Brain microvascular endothelial cell (primary cell): ENCODE data around the gene RBL2.
A peak's percentile ranks its signal among the peaks of the same experiment; 100 is the strongest.

Experiments
- DNase-seq: peaks from one replicate; pipeline ENCODE4 v3.0.0-alpha.2; 2020
- H3K27ac ChIP-seq: fragments of 250-450 bp; sonication (Bioruptor Pico); 2 replicates; pipeline ENCODE4 v1.5.1; 2020; ENCODE audit warnings: mild to moderate bottlenecking, moderate library complexity
- H3K27me3 ChIP-seq: fragments of 250-450 bp; sonication (Bioruptor Pico); replicated peaks from 2 replicates; pipeline ENCODE4 v1.5.1; 2020; ENCODE audit warnings: mild to moderate bottlenecking
- H3K36me3 ChIP-seq: fragments of 250-450 bp; sonication (Bioruptor Pico); replicated peaks from 2 replicates; pipeline ENCODE4 v1.5.1; 2020; ENCODE audit warnings: mild to moderate bottlenecking
- H3K4me3 ChIP-seq: 2 replicates; pipeline ENCODE4 v1.5.1; 2011; ENCODE audit warnings: low read depth, mild to moderate bottlenecking, control low read depth, low read length, moderate library complexity
- CTCF ChIP-seq: IDR thresholded peaks from 2 replicates; pipeline ENCODE4 v1.5.1; 2011; ENCODE audit warnings: low read depth, mild to moderate bottlenecking, moderate library complexity, low read length, control low read depth, inconsistent platforms; ENCODE audit errors: missing control alignments
- in situ Hi-C: cut with HindIII; loops from 2 replicates; pipeline ENCODE4 v1.10.0; 2017; ENCODE audit warnings: low sequenced_read_pairs, low pct_ligation_motif_present

The RBL2 gene

GRCh38 chr16:53515259-53515658 lies 81.0 kb downstream of the RBL2 start:
- no peak for TF ChIP-seq CTCF
- H3K27ac ChIP-seq, result peak overlapping the region; percentile 75
- peak; percentile 90 for DNase-seq
- no peaks in the 10 kb centered on the region for H3K36me3 ChIP-seq
- no peaks in the 10 kb centered on the region for H3K27me3 ChIP-seq
- no peak overlapping the region for H3K4me3 ChIP-seq
- in situ Hi-C loops, result no loop called here

GRCh38 chr16:53515811-53516210 lies 81.5 kb downstream of the RBL2 start:
- H3K36me3 ChIP-seq, result no peaks in the 10 kb centered on the region
- H3K4me3 ChIP-seq, result no peak overlapping the region
- no peaks in the 10 kb centered on the region for H3K27me3 ChIP-seq
- TF ChIP-seq CTCF, result no peak
- in situ Hi-C loops, result no loop called here
- no peak for DNase-seq
- H3K27ac ChIP-seq, result peak overlapping the region; percentile 68

- in situ Hi-C loops, result no loop called here
- Histone ChIP-seq H3K4me3 (no peak overlapping the region), H3K36me3 (no peaks in the 10 kb centered on the region), H3K27me3 (no peaks in the 10 kb centered on the region), H3K27ac (no peak overlapping the region)
- TF ChIP-seq CTCF, result no peak
- DNase-seq, result no peak
Observed at GRCh38 chr16:53517851-53518250, 83.6 kb downstream of the RBL2 start.

- no peak overlapping the region for H3K4me3 ChIP-seq
- in situ Hi-C loops, result no loop called here
- TF ChIP-seq CTCF, result no peak
- no peaks in the 10 kb centered on the region for H3K27me3 ChIP-seq
- peak; percentile 74 for DNase-seq
- H3K27ac ChIP-seq, result peak overlapping the region; percentile 62
- H3K36me3 ChIP-seq, result no peaks in the 10 kb centered on the region
Observed at GRCh38 chr16:53518550-53519416, 84.5 kb downstream of the RBL2 start.

- H3K27ac ChIP-seq, result peak overlapping the region; percentile 62
- in situ Hi-C loops, result no loop called here
- H3K4me3 ChIP-seq, result no peak overlapping the region
Observed at GRCh38 chr16:53519417-53520091, 85.3 kb downstream of the RBL2 start.

More at GRCh38 chr16:53519417-53520091, 85.3 kb downstream of the RBL2 start:
- no peak for DNase-seq
- Histone ChIP-seq H3K36me3 (no peaks in the 10 kb centered on the region), H3K27me3 (no peaks in the 10 kb centered on the region)
- no peak for TF ChIP-seq CTCF
